Activated CD4-positive, CD25-positive, alpha-beta regulatory T cell treated with anti-CD3 and anti-CD28 coated beads, Interleukin-2, amount 50 U/mL, for 24 hours (primary cell): ENCODE data around the gene CUX1.

Source experiments
- ATAC-seq, 2 donors: fragments of 150-1000 bp; cut with Tn5 transposase; one replicate each; pipeline ENCODE4 v1.10.0; 2021; ENCODE audit warnings: mild to moderate bottlenecking in 1 of 2, moderate library complexity in 1 of 2

Gene CUX1

GRCh38 chr7:101940830-101941229, 123.4 kb downstream of the CUX1 start:
- ATAC-seq = no peak

GRCh38 chr7:101941481-101942383, 124.3 kb downstream of the CUX1 start:
- ATAC-seq = no peak

GRCh38 chr7:101942603-101943210, 125.3 kb downstream of the CUX1 start:
- ATAC-seq = no peak

GRCh38 chr7:101943306-101943705, 125.9 kb downstream of the CUX1 start:
- no peak for ATAC-seq

GRCh38 chr7:101943889-101944600, 126.6 kb downstream of the CUX1 start:
- no peak for ATAC-seq

GRCh38 chr7:101944611-101945010, 127.2 kb downstream of the CUX1 start:
- ATAC-seq = no peak

GRCh38 chr7:101945034-101945758, 127.8 kb downstream of the CUX1 start:
- no peak for ATAC-seq

- no peak for ATAC-seq
These were observed 130.5 kb downstream of the CUX1 start for GRCh38 chr7:101947899-101948298.

GRCh38 chr7:101948650-101949049, 131.2 kb downstream of the CUX1 start:
- no peak for ATAC-seq

- no peak for ATAC-seq
These were observed 133.2 kb downstream of the CUX1 start for GRCh38 chr7:101950450-101951119.

GRCh38 chr7:101951757-101952156, 134.3 kb downstream of the CUX1 start:
- no peak for ATAC-seq

GRCh38 chr7:101952355-101953247, 135.2 kb downstream of the CUX1 start:
- ATAC-seq = no peak

GRCh38 chr7:101953248-101953819, 135.9 kb downstream of the CUX1 start:
- ATAC-seq = peak; percentile 67 to 77

GRCh38 chr7:101954499-101954898, 137.1 kb downstream of the CUX1 start:
- ATAC-seq = no peak

GRCh38 chr7:101956130-101956529, 138.7 kb downstream of the CUX1 start:
- ATAC-seq = no peak

- peak; percentile 57 to 75 for ATAC-seq
These were observed 140.5 kb downstream of the CUX1 start for GRCh38 chr7:101957744-101958525.

GRCh38 chr7:101959342-101959741, 141.9 kb downstream of the CUX1 start:
- ATAC-seq = no peak

GRCh38 chr7:101959829-101960228, 142.4 kb downstream of the CUX1 start:
- no peak for ATAC-seq

- ATAC-seq = no peak
These were observed 142.9 kb downstream of the CUX1 start for GRCh38 chr7:101960323-101960722.
